WTC11 (cell line): ENCODE measurements around the gene RIC3. TPM values are rescaled to one million over a fixed set of nuclear protein-coding genes. Genes with fewer than 3 reads are reported as not detected.

Experiments used
- ATAC-seq: fragments of 200-7000 bp; cut with Tn5 transposase; 2 replicates; pipeline ENCODE4 v1.10.0; 2021; ENCODE audit warnings: mild to moderate bottlenecking, moderate library complexity
- CTCF ChIA-PET: fragments of 300-600 bp; sonication (Branson Sonifier 250); formaldehyde crosslinking; loops from one replicate; lab custom pipeline; 2021; ENCODE audit warnings: antibody characterized with exemption; lab: Charles Lee
- POLR2A ChIA-PET: fragments of 350-600 bp; sonication (Branson Sonifier 250); formaldehyde crosslinking; loops from one replicate; lab custom pipeline; 2021; ENCODE audit warnings: antibody characterized with exemption; lab: Charles Lee
- DNase-seq: peaks from one replicate; pipeline ENCODE4 v3.0.0; 2021; ENCODE audit warnings: low spot score
- H3K27ac Mint-ChIP-seq: 2 replicates; pipeline ENCODE4 v1.8.0; 2021; ENCODE audit warnings: mixed read lengths
- H3K27me3 Mint-ChIP-seq: 2 replicates; pipeline ENCODE4 v1.8.0; 2021; ENCODE audit warnings: low read depth, mild to moderate bottlenecking, moderate library complexity, mixed read lengths
- H3K36me3 Mint-ChIP-seq: 2 replicates; pipeline ENCODE4 v1.8.0; 2021; ENCODE audit warnings: mixed read lengths
- H3K4me1 Mint-ChIP-seq: 2 replicates; pipeline ENCODE4 v1.8.0; 2022; ENCODE audit warnings: mixed read lengths
- H3K4me3 Mint-ChIP-seq: 2 replicates; pipeline ENCODE4 v1.8.0; 2021; ENCODE audit warnings: mild to moderate bottlenecking, moderate library complexity, mixed read lengths
- H3K9me3 Mint-ChIP-seq: 2 replicates; pipeline ENCODE4 v1.8.0; 2021; ENCODE audit warnings: mixed read lengths
- CREM ChIP-seq: sonication (generic); formaldehyde crosslinking; IDR thresholded peaks from 2 replicates; pipeline ENCODE4 v1.8.1; 2022; ENCODE audit warnings: mild to moderate bottlenecking, missing genetic modification reagents, moderate library complexity
- ERG ChIP-seq: fragments of 250-450 bp; sonication (Bioruptor Pico); IDR thresholded peaks from 2 replicates; pipeline ENCODE4 v1.8.0; 2021; ENCODE audit warnings: mild to moderate bottlenecking
- ESRRA ChIP-seq: sonication (generic); formaldehyde crosslinking; IDR thresholded peaks from 2 replicates; pipeline ENCODE4 v1.8.1; 2022; ENCODE audit warnings: mild to moderate bottlenecking, missing genetic modification reagents, borderline replicate concordance
- FOXP4 ChIP-seq: sonication (generic); formaldehyde crosslinking; IDR thresholded peaks from 2 replicates; pipeline ENCODE4 v1.8.0; 2022; ENCODE audit warnings: mild to moderate bottlenecking, missing genetic modification reagents
- MAX ChIP-seq: sonication (generic); formaldehyde crosslinking; IDR thresholded peaks from 2 replicates; pipeline ENCODE4 v1.8.0; 2022; ENCODE audit warnings: mild to moderate bottlenecking, missing genetic modification reagents
- NR3C1 ChIP-seq: sonication (generic); formaldehyde crosslinking; conservative IDR thresholded peaks from 2 replicates; pipeline ENCODE4 v1.8.1; 2023; ENCODE audit warnings: low read depth, mild to moderate bottlenecking, missing genetic modification reagents
- OVOL2 ChIP-seq: fragments of 250-450 bp; sonication (Bioruptor Pico); IDR thresholded peaks from 2 replicates; pipeline ENCODE4 v1.9.0; 2021; ENCODE audit warnings: mild to moderate bottlenecking, borderline replicate concordance
- PREB ChIP-seq: sonication (generic); formaldehyde crosslinking; IDR thresholded peaks from 2 replicates; pipeline ENCODE4 v1.8.1; 2022; ENCODE audit warnings: mild to moderate bottlenecking, missing genetic modification reagents, moderate library complexity, borderline replicate concordance
- USF1 ChIP-seq: sonication (generic); formaldehyde crosslinking; IDR thresholded peaks from 2 replicates; pipeline ENCODE4 v1.8.0; 2022; ENCODE audit warnings: mild to moderate bottlenecking, missing genetic modification reagents
- ZBTB21 ChIP-seq: sonication (generic); formaldehyde crosslinking; IDR thresholded peaks from 2 replicates; pipeline ENCODE4 v1.8.1; 2023; ENCODE audit warnings: mild to moderate bottlenecking, missing genetic modification reagents, borderline replicate concordance
- ZNF219 ChIP-seq: sonication (generic); formaldehyde crosslinking; IDR thresholded peaks from 2 replicates; pipeline ENCODE4 v1.8.0; 2023; ENCODE audit warnings: missing genetic modification reagents, mild to moderate bottlenecking, borderline replicate concordance
- ZNF317 ChIP-seq: sonication (generic); formaldehyde crosslinking; IDR thresholded peaks from 2 replicates; pipeline ENCODE4 v1.8.1; 2023; ENCODE audit warnings: low read depth, mild to moderate bottlenecking, moderate library complexity, missing genetic modification reagents, borderline replicate concordance
- ZNF396 ChIP-seq: fragments of 250-450 bp; sonication (Bioruptor Pico); IDR thresholded peaks from 2 replicates; pipeline ENCODE4 v1.8.0; 2021; ENCODE audit warnings: mild to moderate bottlenecking, moderate library complexity, borderline replicate concordance
- ZNF423 ChIP-seq: fragments of 250-450 bp; sonication (Bioruptor Pico); IDR thresholded peaks from 2 replicates; pipeline ENCODE4 v2.1.2; 2022; ENCODE audit warnings: mild to moderate bottlenecking, moderate library complexity
- ZNF425 ChIP-seq: fragments of 250-450 bp; sonication (Bioruptor Pico); conservative IDR thresholded peaks from 2 replicates; pipeline ENCODE4 v1.9.0; 2021; ENCODE audit warnings: mild to moderate bottlenecking
- total RNA-seq: library from RNA; stranded (reverse); gene quantifications from 3 replicates; pipeline ENCODE4 v1.2.3, GENCODE V29; 2021
- TF ChIP-seq, protein P1 (sequence below): sonication (generic); formaldehyde crosslinking; IDR thresholded peaks from 2 replicates; pipeline ENCODE4 v1.8.0; 2022; ENCODE audit warnings: mild to moderate bottlenecking, missing genetic modification reagents
- TF ChIP-seq, protein P2 (sequence below): fragments of 250-450 bp; sonication (Bioruptor Pico); IDR thresholded peaks from 2 replicates; pipeline ENCODE4 v1.9.0; 2021; ENCODE audit warnings: moderate library complexity, mild to moderate bottlenecking, inconsistent platforms, borderline replicate concordance
- TF ChIP-seq, protein P3 (sequence below): sonication (generic); formaldehyde crosslinking; IDR thresholded peaks from 2 replicates; pipeline ENCODE4 v1.8.1; 2023; ENCODE audit warnings: mild to moderate bottlenecking, missing genetic modification reagents, moderate library complexity

Gene RIC3
- total RNA-seq, 1 experiment from 2014 or later, result 15.7 TPM

DNA sequence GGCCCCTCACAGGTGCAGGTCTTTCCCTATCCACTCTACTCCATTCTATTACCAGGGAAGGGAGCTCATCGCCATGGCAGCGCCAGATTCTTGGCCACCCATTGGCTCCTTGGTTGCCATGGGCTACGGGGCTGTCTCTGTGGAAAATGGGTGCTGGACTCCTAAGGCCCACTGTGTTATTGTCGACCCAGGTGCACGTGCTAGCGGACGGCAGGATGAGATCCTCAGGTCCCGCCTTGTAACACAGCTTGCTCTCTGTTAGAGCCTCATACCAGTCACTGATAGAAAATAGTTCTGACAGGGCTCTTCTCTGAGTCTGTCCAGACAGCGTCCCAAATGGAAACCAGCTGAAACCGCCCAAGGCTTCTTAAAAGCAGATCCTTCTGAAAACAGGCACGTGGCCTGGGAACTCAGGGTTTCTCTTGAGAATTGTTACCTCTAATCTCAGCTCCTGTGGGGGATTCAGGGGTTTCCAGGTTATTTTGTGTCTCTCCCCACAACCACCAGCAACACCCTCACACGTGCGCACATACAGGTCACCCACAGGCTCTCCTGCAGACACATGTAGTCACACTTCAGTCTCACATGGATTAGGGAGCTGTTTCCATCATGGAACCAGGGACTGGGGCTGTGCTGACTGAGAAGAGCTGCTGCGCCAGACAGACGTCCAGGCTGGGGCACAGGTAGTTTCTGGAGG is 86.3 kb downstream of the RIC3 start:
- no peak for TF ChIP-seq PREB (CRISPR knock-in tag)
- TF ChIP-seq ZNF425 (CRISPR knock-in tag), result no peak
- no peak for TF ChIP-seq ZNF396 (CRISPR knock-in tag)
- no peak for TF ChIP-seq NR3C1 (CRISPR knock-in tag)
- TF ChIP-seq, protein P1, sequence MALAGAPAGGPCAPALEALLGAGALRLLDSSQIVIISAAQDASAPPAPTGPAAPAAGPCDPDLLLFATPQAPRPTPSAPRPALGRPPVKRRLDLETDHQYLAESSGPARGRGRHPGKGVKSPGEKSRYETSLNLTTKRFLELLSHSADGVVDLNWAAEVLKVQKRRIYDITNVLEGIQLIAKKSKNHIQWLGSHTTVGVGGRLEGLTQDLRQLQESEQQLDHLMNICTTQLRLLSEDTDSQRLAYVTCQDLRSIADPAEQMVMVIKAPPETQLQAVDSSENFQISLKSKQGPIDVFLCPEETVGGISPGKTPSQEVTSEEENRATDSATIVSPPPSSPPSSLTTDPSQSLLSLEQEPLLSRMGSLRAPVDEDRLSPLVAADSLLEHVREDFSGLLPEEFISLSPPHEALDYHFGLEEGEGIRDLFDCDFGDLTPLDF, result no peak
- no peak for TF ChIP-seq FOXP4 (CRISPR knock-in tag)
- no peak for TF ChIP-seq USF1
- no peak for TF ChIP-seq ERG (CRISPR knock-in tag)
- TF ChIP-seq ESRRA (CRISPR knock-in tag), result no peak
- TF ChIP-seq ZNF317 (CRISPR knock-in tag), result no peak
- no peak for TF ChIP-seq ZNF423 (CRISPR knock-in tag)
- no peak for TF ChIP-seq MAX
- DNase-seq, result peak; percentile 61
- ChIA-PET POLR2A (no interaction called here), CTCF (interaction anchor here (0.7 to 6.6 kb wide), 12 partner anchors 9 to 181 kb away, joined by 3 to 63 read pairs (median 6); partner anchors contain the start of genes EIF3F, LMO1 and RIC3)
- H3K9me3 Mint-ChIP-seq, result no peaks in the 10 kb centered on the region
- H3K27ac Mint-ChIP-seq, result no peak overlapping the region
- H3K4me3 Mint-ChIP-seq, result peak overlapping the region; percentile 79
- peak; percentile 15 for ATAC-seq
- H3K36me3 Mint-ChIP-seq, result no peaks in the 10 kb centered on the region
- H3K27me3 Mint-ChIP-seq, result peaks cover 39% of the 10 kb centered on the region
- H3K4me1 Mint-ChIP-seq, result peaks cover 61% of the 10 kb centered on the region

GRCh38 chr11:8081591-8082250 is 87.1 kb downstream of the RIC3 start:
- TF ChIP-seq, protein P2, sequence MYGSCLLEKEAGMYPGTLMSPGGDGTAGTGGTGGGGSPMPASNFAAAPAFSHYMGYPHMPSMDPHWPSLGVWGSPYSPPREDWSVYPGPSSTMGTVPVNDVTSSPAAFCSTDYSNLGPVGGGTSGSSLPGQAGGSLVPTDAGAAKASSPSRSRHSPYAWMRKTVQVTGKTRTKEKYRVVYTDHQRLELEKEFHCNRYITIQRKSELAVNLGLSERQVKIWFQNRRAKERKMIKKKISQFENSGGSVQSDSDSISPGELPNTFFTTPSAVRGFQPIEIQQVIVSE (CRISPR knock-in tag), result no peak
- TF ChIP-seq ZBTB21, result no peak
- no peak for TF ChIP-seq ZNF219 (CRISPR knock-in tag)
- no peak for TF ChIP-seq OVOL2 (CRISPR knock-in tag)
- TF ChIP-seq CREM (CRISPR knock-in tag), result no peak
- TF ChIP-seq, protein P3, sequence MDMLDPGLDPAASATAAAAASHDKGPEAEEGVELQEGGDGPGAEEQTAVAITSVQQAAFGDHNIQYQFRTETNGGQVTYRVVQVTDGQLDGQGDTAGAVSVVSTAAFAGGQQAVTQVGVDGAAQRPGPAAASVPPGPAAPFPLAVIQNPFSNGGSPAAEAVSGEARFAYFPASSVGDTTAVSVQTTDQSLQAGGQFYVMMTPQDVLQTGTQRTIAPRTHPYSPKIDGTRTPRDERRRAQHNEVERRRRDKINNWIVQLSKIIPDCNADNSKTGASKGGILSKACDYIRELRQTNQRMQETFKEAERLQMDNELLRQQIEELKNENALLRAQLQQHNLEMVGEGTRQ (CRISPR knock-in tag), result peak; percentile 51
- TF ChIP-seq MAX, result peak; percentile 42; the same call in 1 of the 2 replicates
- TF ChIP-seq USF1, result peak; percentile 64; the same call in 1 of the 2 replicates
- no peaks in the 10 kb centered on the region for H3K36me3 Mint-ChIP-seq
- H3K4me1 Mint-ChIP-seq, result peaks cover 56% of the 10 kb centered on the region
- H3K4me3 Mint-ChIP-seq, result peak overlapping the region; percentile 79
- CTCF ChIA-PET, result interaction anchor here (0.6 to 6.6 kb wide), 16 partner anchors 10 to 784 kb away, joined by 3 to 63 read pairs (median 6); partner anchors contain the start of genes EIF3F, LMO1 and RIC3
- H3K9me3 Mint-ChIP-seq, result no peaks in the 10 kb centered on the region
- peaks cover 42% of the 10 kb centered on the region for H3K27me3 Mint-ChIP-seq
- POLR2A ChIA-PET, result interaction anchor here (0.7 kb wide), 1 partner anchor 9 kb away, joined by 3 read pairs; no protein-coding TSS in a partner anchor
- ATAC-seq (no peak), DNase-seq (no peak)
- H3K27ac Mint-ChIP-seq, result no peak overlapping the region
